Neural progenitor cell (in vitro differentiated cells): ENCODE data around the gene HACE1. TPM values are rescaled to one million over a fixed set of nuclear protein-coding genes. Genes with fewer than 3 reads are reported as not detected.

Experiments
- DNase-seq: peaks from one replicate; pipeline ENCODE4 v3.0.0-alpha.2; 2016; ENCODE audit warnings: low spot score
- H2AFZ ChIP-seq: fragments of 200-600 bp; sonication (generic); replicated peaks from 2 replicates; pipeline ENCODE4 v1.6.1; 2016; ENCODE audit warnings: antibody characterized with exemption
- H3F3A ChIP-seq: fragments of 200-600 bp; sonication (generic); 2 replicates; pipeline ENCODE4 v1.6.1; 2016; ENCODE audit warnings: antibody characterized with exemption, low read depth
- H3K27ac ChIP-seq: fragments of 200-600 bp; sonication (generic); 2 replicates; pipeline ENCODE4 v1.5.1; 2016; ENCODE audit warnings: mild to moderate bottlenecking
- H3K27me3 ChIP-seq: fragments of 200-600 bp; sonication (generic); 2 replicates; pipeline ENCODE4 v1.6.1; 2016; ENCODE audit warnings: mild to moderate bottlenecking, moderate library complexity
- H3K36me3 ChIP-seq: fragments of 200-600 bp; sonication (generic); 2 replicates; pipeline ENCODE4 v1.5.1; 2016
- H3K4me1 ChIP-seq: fragments of 200-600 bp; sonication (generic); 2 replicates; pipeline ENCODE4 v1.6.1; 2016; ENCODE audit warnings: mixed run types
- H3K4me2 ChIP-seq: fragments of 200-600 bp; sonication (generic); 2 replicates; pipeline ENCODE4 v1.6.1; 2016
- H3K4me3 ChIP-seq: fragments of 200-600 bp; sonication (generic); 2 replicates; pipeline ENCODE4 v1.5.1; 2016
- H3K79me2 ChIP-seq: fragments of 200-600 bp; sonication (generic); 2 replicates; pipeline ENCODE4 v1.6.1; 2016; ENCODE audit warnings: low read depth
- H3K9ac ChIP-seq: fragments of 200-600 bp; sonication (generic); 2 replicates; pipeline ENCODE4 v1.6.1; 2016
- H3K9me3 ChIP-seq: fragments of 200-600 bp; sonication (generic); 2 replicates; pipeline ENCODE4 v1.5.1; 2016; ENCODE audit warnings: low read depth
- H4K20me1 ChIP-seq: fragments of 200-600 bp; sonication (generic); 2 replicates; pipeline ENCODE4 v1.6.1; 2016; ENCODE audit warnings: low read depth
- H3K27ac Mint-ChIP-seq: 3 replicates; pipeline ENCODE4 v1.8.0; 2021; ENCODE audit warnings: mixed read lengths
- H3K27me3 Mint-ChIP-seq: 2 replicates; pipeline ENCODE4 v1.8.0; 2022; ENCODE audit warnings: low read depth, mild to moderate bottlenecking, inconsistent platforms, moderate library complexity, mixed read lengths; ENCODE audit not compliant: insufficient read depth
- H3K36me3 Mint-ChIP-seq: 3 replicates; pipeline ENCODE4 v1.8.0; 2021; ENCODE audit warnings: mixed read lengths
- H3K4me1 Mint-ChIP-seq: 3 replicates; pipeline ENCODE4 v1.8.0; 2021; ENCODE audit warnings: mixed read lengths
- H3K4me3 Mint-ChIP-seq: 3 replicates; pipeline ENCODE4 v1.8.0; 2021; ENCODE audit warnings: mild to moderate bottlenecking, moderate library complexity, mixed read lengths
- H3K9me3 Mint-ChIP-seq: 3 replicates; pipeline ENCODE4 v1.8.0; 2020; ENCODE audit warnings: mixed read lengths
- EZH2 ChIP-seq: fragments of 200-600 bp; sonication (generic); IDR thresholded peaks from 2 replicates; pipeline ENCODE4 v1.6.1; 2017; ENCODE audit warnings: antibody characterized with exemption, mild to moderate bottlenecking, moderate library complexity
- EZH2phosphoT487 ChIP-seq: fragments of 200-600 bp; sonication (generic); IDR thresholded peaks from 2 replicates; pipeline ENCODE4 v1.6.1; 2017; ENCODE audit warnings: antibody characterized with exemption
- total RNA-seq: library from RNA; depleted of rRNA; stranded (reverse); fragments of >200 nt; gene quantifications from 2 replicates; pipeline ENCODE4 v1.2.3, GENCODE V29; 2015; ENCODE audit warnings: low replicate concordance
- TF ChIP-seq, protein P1 (sequence below): fragments of 200-600 bp; sonication (generic); IDR thresholded peaks from 2 replicates; pipeline ENCODE4 v1.5.1; 2017; ENCODE audit warnings: antibody characterized with exemption, mild to moderate bottlenecking

The HACE1 gene
- total RNA-seq, 1 donor from 2014 or later, result 53.3 TPM

DNA sequence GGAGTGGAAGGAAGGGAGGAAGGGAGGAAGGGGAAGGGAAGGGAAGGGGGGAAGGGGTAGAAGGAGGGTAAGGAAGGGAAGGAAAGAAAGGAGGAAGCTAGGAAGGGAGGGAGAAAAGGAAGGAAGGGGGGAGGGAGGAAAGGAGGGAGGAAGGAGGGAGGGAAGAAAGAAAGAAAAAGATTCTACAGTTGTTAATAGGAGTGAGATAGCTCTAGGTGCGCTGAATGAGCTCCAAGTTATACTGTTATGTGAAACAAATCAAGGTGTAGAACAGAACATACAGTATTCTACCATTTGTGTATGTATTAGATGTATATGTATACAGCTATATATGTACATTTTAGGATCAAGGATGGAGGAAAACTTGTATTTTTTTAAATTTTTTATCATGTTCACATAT lies 167.7 kb downstream of the HACE1 start:
- Histone ChIP-seq H3K79me2 (no peaks in the 10 kb centered on the region), H3K4me1 (no peaks in the 10 kb centered on the region), H3F3A (no peaks in the 10 kb centered on the region), H3K4me3 (no peak overlapping the region), H3K27ac (no peak overlapping the region), H2AFZ (no peak overlapping the region), H3K36me3 (no peaks in the 10 kb centered on the region), H3K27me3 (no peaks in the 10 kb centered on the region), H3K9me3 (no peaks in the 10 kb centered on the region), H3K4me2 (no peak overlapping the region), H4K20me1 (no peaks in the 10 kb centered on the region), H3K9ac (no peak overlapping the region)
- Mint-ChIP-seq H3K4me1 (peaks cover 38% of the 10 kb centered on the region), H3K27me3 (peaks cover 5% of the 10 kb centered on the region), H3K4me3 (no peak overlapping the region), H3K36me3 (no peaks in the 10 kb centered on the region), H3K27ac (no peak overlapping the region), H3K9me3 (peaks cover 10% of the 10 kb centered on the region)
- TF ChIP-seq, protein P1, sequence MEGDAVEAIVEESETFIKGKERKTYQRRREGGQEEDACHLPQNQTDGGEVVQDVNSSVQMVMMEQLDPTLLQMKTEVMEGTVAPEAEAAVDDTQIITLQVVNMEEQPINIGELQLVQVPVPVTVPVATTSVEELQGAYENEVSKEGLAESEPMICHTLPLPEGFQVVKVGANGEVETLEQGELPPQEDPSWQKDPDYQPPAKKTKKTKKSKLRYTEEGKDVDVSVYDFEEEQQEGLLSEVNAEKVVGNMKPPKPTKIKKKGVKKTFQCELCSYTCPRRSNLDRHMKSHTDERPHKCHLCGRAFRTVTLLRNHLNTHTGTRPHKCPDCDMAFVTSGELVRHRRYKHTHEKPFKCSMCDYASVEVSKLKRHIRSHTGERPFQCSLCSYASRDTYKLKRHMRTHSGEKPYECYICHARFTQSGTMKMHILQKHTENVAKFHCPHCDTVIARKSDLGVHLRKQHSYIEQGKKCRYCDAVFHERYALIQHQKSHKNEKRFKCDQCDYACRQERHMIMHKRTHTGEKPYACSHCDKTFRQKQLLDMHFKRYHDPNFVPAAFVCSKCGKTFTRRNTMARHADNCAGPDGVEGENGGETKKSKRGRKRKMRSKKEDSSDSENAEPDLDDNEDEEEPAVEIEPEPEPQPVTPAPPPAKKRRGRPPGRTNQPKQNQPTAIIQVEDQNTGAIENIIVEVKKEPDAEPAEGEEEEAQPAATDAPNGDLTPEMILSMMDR, result no peak
- no peak for TF ChIP-seq EZH2phosphoT487
- no peak for DNase-seq

DNA sequence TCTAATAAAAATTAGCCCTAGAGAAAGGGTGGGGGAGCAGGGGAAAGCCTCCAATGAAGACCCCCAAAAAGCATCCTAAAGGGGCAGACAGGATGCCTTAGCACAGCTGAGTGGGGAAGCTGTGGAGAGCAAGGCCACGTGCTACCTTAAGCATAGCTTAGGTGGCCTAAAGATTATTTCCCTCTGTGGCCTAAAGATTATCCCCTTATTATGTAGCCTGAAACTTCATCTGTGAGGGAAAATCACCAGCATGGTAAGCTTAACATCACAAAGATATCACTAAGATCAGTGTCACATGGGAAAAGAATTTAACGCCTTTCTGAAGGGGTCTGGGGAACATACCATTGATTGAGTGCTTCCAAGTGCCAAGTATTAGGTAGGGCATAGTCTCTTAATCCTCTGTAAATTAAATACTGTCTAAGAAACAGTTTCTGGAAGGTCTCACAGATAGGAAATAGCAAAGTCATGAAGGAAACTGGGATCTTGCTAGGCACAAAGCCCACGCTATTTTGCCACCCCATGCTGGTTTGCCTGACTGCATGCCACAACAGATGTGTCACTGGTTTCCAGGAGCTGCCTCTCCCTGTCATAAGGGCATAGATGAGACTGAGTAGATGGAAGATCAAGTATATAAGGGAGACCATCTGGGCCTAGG lies 170.0 kb downstream of the HACE1 start:
- Histone ChIP-seq H3K36me3 (no peaks in the 10 kb centered on the region), H3K79me2 (no peaks in the 10 kb centered on the region), H3K9me3 (no peaks in the 10 kb centered on the region), H2AFZ (no peak overlapping the region), H4K20me1 (no peaks in the 10 kb centered on the region), H3K4me3 (no peak overlapping the region), H3K9ac (no peak overlapping the region), H3K4me2 (no peak overlapping the region), H3F3A (no peaks in the 10 kb centered on the region), H3K27me3 (no peaks in the 10 kb centered on the region), H3K4me1 (no peaks in the 10 kb centered on the region), H3K27ac (no peak overlapping the region)
- Mint-ChIP-seq H3K4me3 (no peak overlapping the region), H3K4me1 (peaks cover 38% of the 10 kb centered on the region), H3K27me3 (peaks cover 6% of the 10 kb centered on the region), H3K36me3 (no peaks in the 10 kb centered on the region), H3K9me3 (peaks cover 7% of the 10 kb centered on the region), H3K27ac (peak overlapping the region; percentile 80)
- TF ChIP-seq, protein P1, result no peak
- TF ChIP-seq EZH2phosphoT487 (no peak), EZH2 (no peak)
- DNase-seq, result no peak

DNA sequence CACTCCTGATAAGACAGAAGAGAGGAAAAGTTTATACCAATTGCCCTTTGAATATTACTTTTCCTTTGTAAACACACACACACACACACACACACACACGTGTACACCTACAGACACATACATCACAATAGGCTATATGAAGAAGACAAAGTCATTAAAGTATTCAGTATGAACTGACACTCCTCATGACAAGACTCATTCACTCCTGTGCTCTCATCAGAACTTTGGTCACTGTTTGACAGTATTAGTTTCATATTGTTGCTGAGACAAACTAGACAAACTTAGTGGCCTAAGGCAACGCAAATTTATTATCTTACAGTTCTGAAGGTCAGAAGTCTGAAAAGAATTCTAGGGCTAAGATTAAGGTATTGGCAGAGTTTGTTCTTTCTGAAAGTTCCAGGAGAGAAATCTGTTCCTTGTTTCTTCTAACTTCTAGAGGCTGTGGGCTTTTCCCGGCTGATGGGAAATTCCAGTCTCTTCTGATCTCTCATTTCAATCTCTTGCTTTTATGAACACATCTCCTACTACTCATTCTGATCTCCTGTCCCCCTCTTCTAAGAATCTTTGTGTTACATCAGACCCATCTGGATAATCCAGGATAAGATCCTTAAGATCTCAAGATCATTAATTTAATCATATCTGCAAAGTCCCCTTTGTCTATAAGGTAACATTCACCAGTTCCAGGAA lies 171.3 kb downstream of the HACE1 start:
- Histone ChIP-seq H3K4me2 (no peak overlapping the region), H3K27ac (no peak overlapping the region), H3K4me1 (no peaks in the 10 kb centered on the region), H3K79me2 (no peaks in the 10 kb centered on the region), H3K36me3 (no peaks in the 10 kb centered on the region), H3K9me3 (no peaks in the 10 kb centered on the region), H3K27me3 (no peaks in the 10 kb centered on the region), H2AFZ (no peak overlapping the region), H3K4me3 (no peak overlapping the region), H3F3A (no peaks in the 10 kb centered on the region), H4K20me1 (no peaks in the 10 kb centered on the region), H3K9ac (no peak overlapping the region)
- Mint-ChIP-seq H3K27ac (peak overlapping the region; percentile 25), H3K9me3 (peaks cover 7% of the 10 kb centered on the region), H3K36me3 (no peaks in the 10 kb centered on the region), H3K4me1 (peaks cover 32% of the 10 kb centered on the region), H3K27me3 (peaks cover 9% of the 10 kb centered on the region), H3K4me3 (no peak overlapping the region)
- DNase-seq, result no peak
- TF ChIP-seq EZH2phosphoT487, result no peak
- no peak for TF ChIP-seq EZH2
- TF ChIP-seq, protein P1, result no peak
